Trophoblast cell (in vitro differentiated cells and primary cell): ENCODE measurements around the gene CCDC85C.

Experiments used
- DNase-seq, 2 donors: peaks; one replicate each; pipeline ENCODE4 v3.0.0-alpha.2; 2016
- H2AFZ ChIP-seq: 2 replicates; pipeline ENCODE4 v1.6.1; 2013; ENCODE audit warnings: low read length, moderate library complexity, mild to moderate bottlenecking; ENCODE audit not compliant: insufficient read depth, poor library complexity
- H2AK5ac ChIP-seq: 2 replicates; pipeline ENCODE4 v1.6.1; 2013; ENCODE audit warnings: mild to moderate bottlenecking, low read length
- H2BK120ac ChIP-seq: 2 replicates; pipeline ENCODE4 v1.6.1; 2013; ENCODE audit warnings: low read length, mild to moderate bottlenecking, moderate library complexity; ENCODE audit not compliant: insufficient read depth, poor library complexity
- H2BK12ac ChIP-seq: 2 replicates; pipeline ENCODE4 v1.6.1; 2013; ENCODE audit warnings: mild to moderate bottlenecking, low read length, moderate library complexity
- H2BK5ac ChIP-seq: 2 replicates; pipeline ENCODE4 v1.6.1; 2013; ENCODE audit warnings: low read length, low read depth, moderate library complexity, mild to moderate bottlenecking; ENCODE audit not compliant: poor library complexity
- H3K14ac ChIP-seq: 2 replicates; pipeline ENCODE4 v1.6.1; 2013; ENCODE audit warnings: mild to moderate bottlenecking, low read length
- H3K18ac ChIP-seq: 2 replicates; pipeline ENCODE4 v1.6.1; 2013; ENCODE audit warnings: mild to moderate bottlenecking, low read length
- H3K23ac ChIP-seq: 2 replicates; pipeline ENCODE4 v1.6.1; 2013; ENCODE audit warnings: low read length
- H3K27ac ChIP-seq: 2 replicates; pipeline ENCODE4 v1.5.1; 2013; ENCODE audit warnings: low read depth, mild to moderate bottlenecking, inconsistent platforms, low read length, moderate library complexity
- H3K27me3 ChIP-seq: 2 replicates; pipeline ENCODE4 v1.6.1; 2013; ENCODE audit warnings: inconsistent platforms, mild to moderate bottlenecking, low read length, moderate library complexity; ENCODE audit not compliant: insufficient read depth
- H3K36me3 ChIP-seq, 2 experiments: 1 replicate in 1 of 2; 2 replicates in 1 of 2; pipeline ENCODE4 v1.6.1; 2013; ENCODE audit warnings: low read length in 2 of 2, mild to moderate bottlenecking in 2 of 2, moderate library complexity in 1 of 2; ENCODE audit not compliant: insufficient read depth in 2 of 2, control insufficient read depth in 1 of 2
- H3K4ac ChIP-seq: 2 replicates; pipeline ENCODE4 v1.6.1; 2013; ENCODE audit warnings: low read depth, mild to moderate bottlenecking, low read length, moderate library complexity
- H3K4me1 ChIP-seq, 2 experiments: 1 replicate in 1 of 2; 2 replicates in 1 of 2; pipeline ENCODE4 v1.6.1; 2013; ENCODE audit warnings: low read length in 2 of 2, mild to moderate bottlenecking in 2 of 2, moderate library complexity in 1 of 2; ENCODE audit not compliant: insufficient read depth in 2 of 2, control insufficient read depth in 1 of 2
- H3K4me2 ChIP-seq: 2 replicates; pipeline ENCODE4 v1.6.1; 2013; ENCODE audit warnings: inconsistent platforms, mild to moderate bottlenecking, low read length, moderate library complexity
- H3K4me3 ChIP-seq: 2 replicates; pipeline ENCODE4 v1.5.1; 2013; ENCODE audit warnings: mild to moderate bottlenecking, low read depth, low read length, inconsistent platforms
- H3K79me1 ChIP-seq: one replicate; pipeline ENCODE4 v1.6.1; 2013; ENCODE audit warnings: low read length
- H3K79me2 ChIP-seq: 2 replicates; pipeline ENCODE4 v1.6.1; 2013; ENCODE audit warnings: low read length, mild to moderate bottlenecking; ENCODE audit not compliant: control insufficient read depth, insufficient read depth, poor library complexity
- H3K9ac ChIP-seq: 2 replicates; pipeline ENCODE4 v1.6.1; 2013; ENCODE audit warnings: mild to moderate bottlenecking, low read length
- H3K9me3 ChIP-seq: 2 replicates; pipeline ENCODE4 v1.6.1; 2013; ENCODE audit warnings: low read depth, mild to moderate bottlenecking, control low read depth, inconsistent platforms, low read length; ENCODE audit not compliant: insufficient read depth
- H4K12ac ChIP-seq: 2 replicates; pipeline ENCODE4 v1.6.1; 2013; ENCODE audit warnings: low read depth, mild to moderate bottlenecking, low read length, moderate library complexity
- H4K8ac ChIP-seq: 2 replicates; pipeline ENCODE4 v1.6.1; 2013; ENCODE audit warnings: low read depth, mild to moderate bottlenecking, low read length, moderate library complexity
- H4K91ac ChIP-seq: one replicate; pipeline ENCODE4 v1.6.1; 2013; ENCODE audit warnings: low read depth, mild to moderate bottlenecking, low read length, moderate library complexity
- WGBS: extraction: QIAGEN DNeasy Blood & Tissue Kit; methylation state at CpG from one replicate; pipeline ENCODE4 v1.1.7; 2013; ENCODE audit warnings: missing lambda C conversion rate; ENCODE audit not compliant: insufficient read length, insufficient coverage; ENCODE audit errors: extremely low coverage; 5-methylcytosine and 5-hydroxymethylcytosine counted together

The CCDC85C gene

GRCh38 chr14:99619835-99620834 lies 16.1 kb upstream of the CCDC85C start:
- H4K91ac ChIP-seq: peak overlapping the region; percentile 46
- H3K27me3 ChIP-seq: no peaks in the 10 kb centered on the region
- peaks cover 26 to 42% of the 10 kb centered on the region in 2 experiments for H3K4me1 ChIP-seq
- no peak overlapping the region for H3K4me3 ChIP-seq
- H3K9me3 ChIP-seq: peaks cover 2% of the 10 kb centered on the region
- peak overlapping the region; percentile 39 for H4K8ac ChIP-seq
- H3K4me2 ChIP-seq: peak overlapping the region; percentile 18
- peak overlapping the region; percentile 17 for H2AK5ac ChIP-seq
- peak overlapping the region; percentile 92 for H2BK12ac ChIP-seq
- H2BK120ac ChIP-seq: peak overlapping the region; percentile 45
- peak; percentile 32 to 52 for DNase-seq
- no CpG with 5 or more reads among the region's 13 CpGs for WGBS
- no peak overlapping the region for H4K12ac ChIP-seq
- H3K9ac ChIP-seq: no peak overlapping the region
- peak overlapping the region; percentile 28 for H3K14ac ChIP-seq
- H3K27ac ChIP-seq: peak overlapping the region; percentile 22
- no peak overlapping the region for H3K23ac ChIP-seq
- no peaks in the 10 kb centered on the region for H3K79me2 ChIP-seq
- peaks cover 21% of the 10 kb centered on the region for H3K79me1 ChIP-seq
- H3K4ac ChIP-seq: peak overlapping the region; percentile 13
- H2AFZ ChIP-seq: no peak overlapping the region
- H3K36me3 ChIP-seq: no peaks in the 10 kb centered on the region
- peak overlapping the region; percentile 25 for H3K18ac ChIP-seq
- peak overlapping the region; percentile 14 for H2BK5ac ChIP-seq

- Histone ChIP-seq H2BK5ac (no peak overlapping the region), H3K79me1 (peaks cover 11% of the 10 kb centered on the region), H3K23ac (no peak overlapping the region), H3K27ac (no peak overlapping the region), H2AFZ (no peak overlapping the region), H2AK5ac (no peak overlapping the region), H3K4me2 (no peak overlapping the region), H2BK120ac (no peak overlapping the region), H3K79me2 (no peaks in the 10 kb centered on the region), H3K27me3 (no peaks in the 10 kb centered on the region), H3K9me3 (no peaks in the 10 kb centered on the region), H3K4ac (no peak overlapping the region), H2BK12ac (no peak overlapping the region), H3K4me3 (no peak overlapping the region), H3K14ac (no peak overlapping the region), H4K91ac (no peak overlapping the region), H3K9ac (no peak overlapping the region), H3K18ac (no peak overlapping the region), H3K36me3 (no peaks in the 10 kb centered on the region), H4K8ac (no peak overlapping the region), H3K4me1 (peaks cover 17 to 20% of the 10 kb centered on the region in 2 experiments), H4K12ac (no peak overlapping the region)
- whole genome bisulfite sequencing: no CpG with 5 or more reads among the region's 16 CpGs
- no peak for DNase-seq
Measured at GRCh38 chr14:99616832-99617800, 13.1 kb upstream of the CCDC85C start.

GRCh38 chr14:99615497-99616157 lies 11.6 kb upstream of the CCDC85C start:
- no CpG with 5 or more reads among the region's 7 CpGs for whole genome bisulfite sequencing
- H3K18ac ChIP-seq: no peak overlapping the region

More at GRCh38 chr14:99615497-99616157, 11.6 kb upstream of the CCDC85C start:
- H3K79me1 ChIP-seq: peaks cover 3% of the 10 kb centered on the region
- no peak overlapping the region for H4K91ac ChIP-seq
- H3K4me1 ChIP-seq: peaks cover 8 to 12% of the 10 kb centered on the region in 2 experiments
- H3K14ac ChIP-seq: no peak overlapping the region
- H2AK5ac ChIP-seq: no peak overlapping the region
- no peak overlapping the region for H2AFZ ChIP-seq
- H3K79me2 ChIP-seq: no peaks in the 10 kb centered on the region
- H3K9me3 ChIP-seq: no peaks in the 10 kb centered on the region
- H3K4me3 ChIP-seq: no peak overlapping the region
- no peak overlapping the region for H3K23ac ChIP-seq
- no peak overlapping the region for H3K4ac ChIP-seq
- H3K4me2 ChIP-seq: no peak overlapping the region
- H4K12ac ChIP-seq: no peak overlapping the region
- no peak overlapping the region for H2BK5ac ChIP-seq
- H2BK12ac ChIP-seq: no peak overlapping the region
- no peak overlapping the region for H3K27ac ChIP-seq
- no peaks in the 10 kb centered on the region for H3K27me3 ChIP-seq
- H3K36me3 ChIP-seq: no peaks in the 10 kb centered on the region
- no peak overlapping the region for H4K8ac ChIP-seq
- no peak for DNase-seq
- H3K9ac ChIP-seq: no peak overlapping the region
- no peak overlapping the region for H2BK120ac ChIP-seq
